HepG2 (cell line): ENCODE data around the gene GLYATL3. TPM values are rescaled to one million over a fixed set of nuclear protein-coding genes. Genes with fewer than 3 reads are reported as not detected.
A peak's percentile ranks its signal among the peaks of the same experiment; 100 is the strongest.

Experiments
- CEBPG ChIP-seq: IDR thresholded peaks from 2 replicates; pipeline ENCODE4 v1.6.1; 2016
- CENPT ChIP-seq: sonication (generic); formaldehyde crosslinking; IDR thresholded peaks from 2 replicates; pipeline ENCODE4 v1.8.0; 2022; ENCODE audit warnings: low read depth, mild to moderate bottlenecking, moderate library complexity, missing genetic modification reagents
- HDAC2 ChIP-seq: sonication (generic); formaldehyde crosslinking; IDR thresholded peaks from 2 replicates; pipeline ENCODE4 v1.4.0; 2020; ENCODE audit warnings: missing genetic modification reagents
- KMT2B ChIP-seq: IDR thresholded peaks from 2 replicates; pipeline ENCODE4 v1.6.1; 2016; ENCODE audit warnings: missing genetic modification reagents, missing compliant biosample characterization
- LCORL ChIP-seq, 2 experiments: fragments of 450-650 bp in 1 of 2; sonication (generic) in 1 of 2; formaldehyde crosslinking in 1 of 2; IDR thresholded peaks; 2 replicates each; pipeline versions ENCODE4 v1.5.0 to v1.6.1; 2017 to 2020; ENCODE audit warnings: antibody characterized with exemption in 1 of 2, missing genetic modification reagents in 1 of 2
- NCOA2 ChIP-seq: sonication (generic); formaldehyde crosslinking; IDR thresholded peaks from 2 replicates; pipeline ENCODE4 v1.8.0; 2022; ENCODE audit warnings: inconsistent platforms
- NR0B2 ChIP-seq: sonication (generic); formaldehyde crosslinking; IDR thresholded peaks from 2 replicates; pipeline ENCODE4 v1.4.0; 2020; ENCODE audit warnings: mild to moderate bottlenecking, missing genetic modification reagents
- PAX8 ChIP-seq: sonication (generic); formaldehyde crosslinking; IDR thresholded peaks from 2 replicates; pipeline ENCODE4 v1.8.0; 2022; ENCODE audit warnings: mild to moderate bottlenecking, missing genetic modification reagents, borderline replicate concordance
- POLR2AphosphoS2 ChIP-seq: IDR thresholded peaks from 2 replicates; pipeline ENCODE4 v1.6.1; 2011; ENCODE audit warnings: low read depth, low read length, improper control_type of control experiment
- RFXANK ChIP-seq: IDR thresholded peaks from 2 replicates; pipeline ENCODE4 v1.6.1; 2016
- TCF12 ChIP-seq, 2 experiments: fragments of 450-650 bp in 1 of 2; sonication (generic) in 1 of 2; formaldehyde crosslinking in 1 of 2; IDR thresholded peaks; 2 replicates each; pipeline versions ENCODE4 v1.6.1 to v1.8.0; 2017 to 2022; ENCODE audit warnings: antibody characterized with exemption in 1 of 2, mild to moderate bottlenecking in 1 of 2, missing genetic modification reagents in 1 of 2, moderate library complexity in 1 of 2
- THAP11 ChIP-seq: IDR thresholded peaks from 2 replicates; pipeline ENCODE4 v1.6.1; 2016; ENCODE audit warnings: missing biosample characterization, missing genetic modification reagents
- ZBTB38 ChIP-seq: sonication (generic); formaldehyde crosslinking; IDR thresholded peaks from 2 replicates; pipeline ENCODE4 v1.5.1; 2020; ENCODE audit warnings: mild to moderate bottlenecking, missing genetic modification reagents
- ZEB1 ChIP-seq: IDR thresholded peaks from 2 replicates; pipeline ENCODE4 v1.6.1; 2012; ENCODE audit warnings: mild to moderate bottlenecking, low read depth, inconsistent platforms; ENCODE audit not compliant: insufficient replicate concordance
- ZFAT ChIP-seq: sonication (generic); formaldehyde crosslinking; conservative IDR thresholded peaks from 2 replicates; pipeline ENCODE4 v1.8.1; 2023; ENCODE audit warnings: missing genetic modification reagents, inconsistent platforms
- ZNF234 ChIP-seq: sonication (generic); formaldehyde crosslinking; conservative IDR thresholded peaks from 2 replicates; pipeline ENCODE4 v1.5.1; 2020; ENCODE audit warnings: mild to moderate bottlenecking, missing genetic modification reagents
- ZNF414 ChIP-seq: sonication (generic); formaldehyde crosslinking; IDR thresholded peaks from 2 replicates; pipeline ENCODE4 v1.5.0; 2020; ENCODE audit warnings: missing genetic modification reagents
- ZNF44 ChIP-seq: sonication (generic); formaldehyde crosslinking; IDR thresholded peaks from 2 replicates; pipeline ENCODE4 v1.5.1; 2020; ENCODE audit warnings: mild to moderate bottlenecking, missing genetic modification reagents
- ZNF550 ChIP-seq: sonication (generic); formaldehyde crosslinking; IDR thresholded peaks from 2 replicates; pipeline ENCODE4 v1.4.0; 2020; ENCODE audit warnings: mild to moderate bottlenecking, missing genetic modification reagents, borderline replicate concordance
- polyA plus RNA-seq, 8 experiments: library from polyadenylated mRNA; depleted of rRNA in 3 of 8; stranded (reverse) in 7 of 8; unstranded in 1 of 8; fragments of >200 nt; fragmentation: Illumina TruSeq in 4 of 8; extraction: Trizol in 4 of 8; gene quantifications; 2 replicates each; pipeline versions ENCODE4 v1.2.1 to v1.2.3, GENCODE V29; 2011 to 2016; ENCODE audit warnings: low read depth in 4 of 8, missing spikeins in 1 of 8, mixed read lengths in 1 of 8; ENCODE audit not compliant: insufficient read depth in 1 of 8
- total RNA-seq, 5 experiments: library from RNA; depleted of rRNA; stranded (reverse); fragments of >200 nt; fragmentation: Illumina TruSeq; extraction: Trizol; gene quantifications; 2 replicates each; pipeline ENCODE4 v1.2.3, GENCODE V29; 2016; ENCODE audit warnings: low read depth in 1 of 5
- TF ChIP-seq, protein P1 (sequence below), 2 experiments: sonication (generic) in 1 of 2; formaldehyde crosslinking in 1 of 2; IDR thresholded peaks; 2 replicates each; pipeline versions ENCODE4 v1.4.0 to v1.6.1; 2016 to 2020; ENCODE audit warnings: borderline replicate concordance in 1 of 2, low read depth in 1 of 2, mild to moderate bottlenecking in 1 of 2, missing genetic modification reagents in 1 of 2
- TF ChIP-seq, protein P2 (sequence below): sonication (generic); formaldehyde crosslinking; IDR thresholded peaks from 2 replicates; pipeline ENCODE4 v1.5.0; 2020; ENCODE audit warnings: missing genetic modification reagents

The GLYATL3 gene
- total and polyA plus RNA-seq, 2 of the 13 experiments (the other 11 are each of a cell fraction or from before 2014, with no cell fraction given): 0.05 TPM; not detected in 1

DNA sequence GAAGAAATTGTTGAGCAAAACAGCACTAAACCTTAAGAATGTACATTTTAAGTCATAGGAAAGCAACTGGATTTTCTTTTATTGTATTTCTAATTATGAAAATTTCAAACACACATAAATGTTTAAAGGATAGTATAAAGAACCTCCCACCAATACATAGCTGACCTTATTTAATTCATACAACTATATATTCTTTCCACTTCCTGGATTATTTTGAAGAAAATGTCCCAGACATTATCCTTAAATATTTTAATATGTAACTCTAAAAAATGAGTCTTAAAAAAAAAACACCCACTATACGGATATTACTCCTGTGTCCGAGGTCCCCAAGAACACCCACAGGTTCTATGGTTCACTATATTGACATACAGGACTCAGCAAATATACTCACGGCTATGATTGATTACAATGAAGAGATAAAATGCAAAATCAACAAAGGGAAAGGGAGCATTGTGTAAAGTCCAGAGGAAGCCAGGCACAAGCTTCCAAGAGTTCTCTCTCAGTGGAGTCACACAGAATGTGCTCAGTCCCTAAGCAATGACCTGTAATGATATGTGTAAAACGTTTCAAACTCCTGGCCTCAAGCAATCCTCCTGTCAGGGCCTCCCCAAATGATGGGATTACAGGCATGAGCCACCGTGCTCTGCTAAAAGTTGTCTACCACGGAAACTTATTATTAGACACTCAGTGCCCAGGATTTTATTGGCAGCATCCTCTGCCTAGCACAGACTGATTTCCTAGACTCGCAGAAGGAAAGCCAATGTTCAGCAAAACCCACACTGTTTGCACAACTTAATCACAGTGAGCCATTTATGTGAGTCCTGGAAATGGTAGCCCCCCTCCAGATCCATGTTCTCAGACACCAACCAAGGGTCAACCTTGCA, 23.2 kb downstream of the GLYATL3 start (continued):
- TF ChIP-seq, protein P1, sequence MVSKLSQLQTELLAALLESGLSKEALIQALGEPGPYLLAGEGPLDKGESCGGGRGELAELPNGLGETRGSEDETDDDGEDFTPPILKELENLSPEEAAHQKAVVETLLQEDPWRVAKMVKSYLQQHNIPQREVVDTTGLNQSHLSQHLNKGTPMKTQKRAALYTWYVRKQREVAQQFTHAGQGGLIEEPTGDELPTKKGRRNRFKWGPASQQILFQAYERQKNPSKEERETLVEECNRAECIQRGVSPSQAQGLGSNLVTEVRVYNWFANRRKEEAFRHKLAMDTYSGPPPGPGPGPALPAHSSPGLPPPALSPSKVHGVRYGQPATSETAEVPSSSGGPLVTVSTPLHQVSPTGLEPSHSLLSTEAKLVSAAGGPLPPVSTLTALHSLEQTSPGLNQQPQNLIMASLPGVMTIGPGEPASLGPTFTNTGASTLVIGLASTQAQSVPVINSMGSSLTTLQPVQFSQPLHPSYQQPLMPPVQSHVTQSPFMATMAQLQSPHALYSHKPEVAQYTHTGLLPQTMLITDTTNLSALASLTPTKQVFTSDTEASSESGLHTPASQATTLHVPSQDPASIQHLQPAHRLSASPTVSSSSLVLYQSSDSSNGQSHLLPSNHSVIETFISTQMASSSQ (IDR thresholded peaks at IDR 0.05; ENCODE audit: low read depth): peak; percentile 90
- TF ChIP-seq, protein P1 (CRISPR knock-in tag; IDR thresholded peaks at IDR 0.05; ENCODE audit: borderline replicate concordance): peak; percentile 93
- TF ChIP-seq CEBPG (CRISPR knock-in tag): peak; percentile 82
- TF ChIP-seq NCOA2 (CRISPR knock-in tag): peak; percentile 96
- no peak for TF ChIP-seq RFXANK (CRISPR knock-in tag)
- no peak for TF ChIP-seq LCORL (IDR thresholded peaks at IDR 0.05)
- peak; percentile 85 for TF ChIP-seq LCORL (CRISPR knock-in tag; IDR thresholded peaks at IDR 0.05)
- TF ChIP-seq PAX8: no peak
- no peak for TF ChIP-seq ZNF550 (CRISPR knock-in tag)
- TF ChIP-seq HDAC2 (CRISPR knock-in tag): peak; percentile 98
- no peak for TF ChIP-seq ZNF44
- no peak for TF ChIP-seq ZNF234
- TF ChIP-seq ZBTB38: no peak
- TF ChIP-seq CENPT (CRISPR knock-in tag): no peak
- TF ChIP-seq TCF12 (IDR thresholded peaks at IDR 0.05): no peak
- peak; percentile 74; the same call in 1 of the 2 replicates for TF ChIP-seq TCF12 (CRISPR knock-in tag; IDR thresholded peaks at IDR 0.05)
- no peak for TF ChIP-seq ZFAT
- TF ChIP-seq, protein P2, sequence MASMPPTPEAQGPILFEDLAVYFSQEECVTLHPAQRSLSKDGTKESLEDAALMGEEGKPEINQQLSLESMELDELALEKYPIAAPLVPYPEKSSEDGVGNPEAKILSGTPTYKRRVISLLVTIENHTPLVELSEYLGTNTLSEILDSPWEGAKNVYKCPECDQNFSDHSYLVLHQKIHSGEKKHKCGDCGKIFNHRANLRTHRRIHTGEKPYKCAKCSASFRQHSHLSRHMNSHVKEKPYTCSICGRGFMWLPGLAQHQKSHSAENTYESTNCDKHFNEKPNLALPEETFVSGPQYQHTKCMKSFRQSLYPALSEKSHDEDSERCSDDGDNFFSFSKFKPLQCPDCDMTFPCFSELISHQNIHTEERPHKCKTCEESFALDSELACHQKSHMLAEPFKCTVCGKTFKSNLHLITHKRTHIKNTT (CRISPR knock-in tag): no peak
- peak; percentile 51; the same call in 1 of the 2 replicates for TF ChIP-seq KMT2B
- TF ChIP-seq ZNF414 (CRISPR knock-in tag): peak; percentile 85
- no peak for TF ChIP-seq POLR2AphosphoS2
- peak; percentile 80 for TF ChIP-seq ZEB1
- TF ChIP-seq THAP11: peak; percentile 69
- TF ChIP-seq NR0B2 (CRISPR knock-in tag): no peak
